ENCODE results near the gene JARID2. TPM values are rescaled to one million over a fixed set of nuclear protein-coding genes. Genes with fewer than 3 reads are reported as not detected.

Gene JARID2
- total and polyA plus RNA-seq, 10 of the 15 experiments (the other 5 are each of a cell fraction or from before 2014, with no cell fraction given), result 4.2 to 21.6 (median 11.7) TPM

DNA sequence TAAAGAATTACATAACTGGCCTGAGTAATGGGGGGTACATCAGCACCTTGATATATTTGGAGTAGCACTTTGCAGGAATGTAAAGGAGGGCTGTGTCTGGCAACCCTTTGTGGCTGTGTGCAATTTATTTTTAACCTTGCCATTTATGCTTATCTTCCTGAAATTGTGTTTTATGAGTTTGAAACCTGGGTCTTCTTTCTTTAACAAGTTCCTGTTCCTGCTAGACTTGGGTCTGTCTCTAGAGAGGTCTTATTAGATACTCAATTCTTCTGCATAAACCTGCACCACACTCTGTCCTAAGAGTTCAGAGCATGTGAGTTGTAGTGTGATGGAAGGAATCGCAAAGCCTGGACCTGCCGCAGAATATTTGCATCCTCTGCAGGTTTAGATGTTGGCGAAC, 181.0 kb downstream of the JARID2 start:
- FAIRE-seq (no peak), ATAC-seq (no peak), DNase-seq (ENCODE audit: low read depth, low spot score) (no peak)
- BruUV-seq (replicated peaks), result no TSS peak
- H3K9me3 ChIP-seq (replicated peaks; ENCODE audit: control insufficient read depth, insufficient read depth, low read length), result no peaks in the 10 kb centered on the region
- H3K4me1 ChIP-seq (ENCODE audit: control insufficient read depth, insufficient read depth, low read length), result peaks cover 39% of the 10 kb centered on the region
- peaks cover 2 to 8% of the 10 kb centered on the region in 2 experiments; a peak in 2 of 4 replicates for H3K36me3 ChIP-seq (ENCODE audit: control insufficient read depth in 2 of 2, insufficient read depth in 2 of 2, low read length in 1 of 2)
- ChIA-PET CTCF (interaction anchor here (0.8 to 2.5 kb wide), 5 partner anchors 9 to 100 kb away, joined by 3 to 17 read pairs (median 4); no protein-coding TSS in a partner anchor), RAD21 (ENCODE audit: unreplicated experiment) (interaction anchor here (1.5 to 1.6 kb wide), 2 partner anchors 10 to 12 kb away, joined by 4 read pairs; no protein-coding TSS in a partner anchor), POLR2A (interaction anchor here (0.8 to 1.5 kb wide), 5 partner anchors 12 to 40 kb away, joined by 3 to 4 read pairs (median 4); no protein-coding TSS in a partner anchor), SMC1A (ENCODE audit: uncharacterized antibody, unreplicated experiment) (interaction anchor here (0.8 to 2.8 kb wide), 7 partner anchors 8 to 82 kb away, joined by 3 to 26 read pairs (median 6); no protein-coding TSS in a partner anchor)
- H3K9ac ChIP-seq (ENCODE audit: control insufficient read depth, insufficient read depth, low read length), result no peak overlapping the region
- in situ Hi-C loops (cut with MboI), result no loop called here
- peak overlapping the region; percentile 23; the same call in 1 of the 2 replicates for H3K4me2 ChIP-seq (ENCODE audit: control insufficient read depth, insufficient read depth)
- 71% methylated on average over 3 of the region's 3 CpGs for WGBS (ENCODE audit: insufficient coverage, insufficient replicate concordance, low lambda C conversion rate, missing lambda C conversion rate)
- no peak overlapping the region for H3K4me3 ChIP-seq
- H3K79me2 ChIP-seq (ENCODE audit: control insufficient read depth, insufficient read depth, low read length), result peaks cover 90% of the 10 kb centered on the region
- no peak overlapping the region for H2AFZ ChIP-seq (ENCODE audit: control insufficient read depth, low read depth, low read length)
- H4K20me1 ChIP-seq (ENCODE audit: control insufficient read depth, insufficient read depth), result no peaks in the 10 kb centered on the region
- no peaks in the 10 kb centered on the region for H3K27me3 ChIP-seq (replicated peaks in 1 of 2; ENCODE audit: control insufficient read depth in 2 of 2, insufficient read depth in 2 of 2, low read length in 1 of 2)
- no peak overlapping the region for H3K27ac ChIP-seq (ENCODE audit: control insufficient read depth, insufficient read depth)
- TF ChIP-seq RAD21 (IDR thresholded peaks at IDR 0.05; ENCODE audit: insufficient read depth, low read depth, low read length) (no peak), TCF3 (IDR thresholded peaks at IDR 0.05; ENCODE audit: borderline replicate concordance, insufficient read depth, low read depth, low read length) (no peak)
- TF ChIP-seq, protein P1, sequence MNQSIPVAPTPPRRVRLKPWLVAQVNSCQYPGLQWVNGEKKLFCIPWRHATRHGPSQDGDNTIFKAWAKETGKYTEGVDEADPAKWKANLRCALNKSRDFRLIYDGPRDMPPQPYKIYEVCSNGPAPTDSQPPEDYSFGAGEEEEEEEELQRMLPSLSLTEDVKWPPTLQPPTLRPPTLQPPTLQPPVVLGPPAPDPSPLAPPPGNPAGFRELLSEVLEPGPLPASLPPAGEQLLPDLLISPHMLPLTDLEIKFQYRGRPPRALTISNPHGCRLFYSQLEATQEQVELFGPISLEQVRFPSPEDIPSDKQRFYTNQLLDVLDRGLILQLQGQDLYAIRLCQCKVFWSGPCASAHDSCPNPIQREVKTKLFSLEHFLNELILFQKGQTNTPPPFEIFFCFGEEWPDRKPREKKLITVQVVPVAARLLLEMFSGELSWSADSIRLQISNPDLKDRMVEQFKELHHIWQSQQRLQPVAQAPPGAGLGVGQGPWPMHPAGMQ (IDR thresholded peaks at IDR 0.05; ENCODE audit: borderline replicate concordance), result no peak
- TF ChIP-seq, protein P2, sequence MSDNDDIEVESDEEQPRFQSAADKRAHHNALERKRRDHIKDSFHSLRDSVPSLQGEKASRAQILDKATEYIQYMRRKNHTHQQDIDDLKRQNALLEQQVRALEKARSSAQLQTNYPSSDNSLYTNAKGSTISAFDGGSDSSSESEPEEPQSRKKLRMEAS (IDR thresholded peaks at IDR 0.05; ENCODE audit: low read depth, low read length), result no peak
- TF ChIP-seq, protein P3, sequence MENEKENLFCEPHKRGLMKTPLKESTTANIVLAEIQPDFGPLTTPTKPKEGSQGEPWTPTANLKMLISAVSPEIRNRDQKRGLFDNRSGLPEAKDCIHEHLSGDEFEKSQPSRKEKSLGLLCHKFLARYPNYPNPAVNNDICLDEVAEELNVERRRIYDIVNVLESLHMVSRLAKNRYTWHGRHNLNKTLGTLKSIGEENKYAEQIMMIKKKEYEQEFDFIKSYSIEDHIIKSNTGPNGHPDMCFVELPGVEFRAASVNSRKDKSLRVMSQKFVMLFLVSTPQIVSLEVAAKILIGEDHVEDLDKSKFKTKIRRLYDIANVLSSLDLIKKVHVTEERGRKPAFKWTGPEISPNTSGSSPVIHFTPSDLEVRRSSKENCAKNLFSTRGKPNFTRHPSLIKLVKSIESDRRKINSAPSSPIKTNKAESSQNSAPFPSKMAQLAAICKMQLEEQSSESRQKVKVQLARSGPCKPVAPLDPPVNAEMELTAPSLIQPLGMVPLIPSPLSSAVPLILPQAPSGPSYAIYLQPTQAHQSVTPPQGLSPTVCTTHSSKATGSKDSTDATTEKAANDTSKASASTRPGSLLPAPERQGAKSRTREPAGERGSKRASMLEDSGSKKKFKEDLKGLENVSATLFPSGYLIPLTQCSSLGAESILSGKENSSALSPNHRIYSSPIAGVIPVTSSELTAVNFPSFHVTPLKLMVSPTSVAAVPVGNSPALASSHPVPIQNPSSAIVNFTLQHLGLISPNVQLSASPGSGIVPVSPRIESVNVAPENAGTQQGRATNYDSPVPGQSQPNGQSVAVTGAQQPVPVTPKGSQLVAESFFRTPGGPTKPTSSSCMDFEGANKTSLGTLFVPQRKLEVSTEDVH (IDR thresholded peaks at IDR 0.05; ENCODE audit: low read depth, partially characterized antibody), result no peak
- TF ChIP-seq, protein P4, sequence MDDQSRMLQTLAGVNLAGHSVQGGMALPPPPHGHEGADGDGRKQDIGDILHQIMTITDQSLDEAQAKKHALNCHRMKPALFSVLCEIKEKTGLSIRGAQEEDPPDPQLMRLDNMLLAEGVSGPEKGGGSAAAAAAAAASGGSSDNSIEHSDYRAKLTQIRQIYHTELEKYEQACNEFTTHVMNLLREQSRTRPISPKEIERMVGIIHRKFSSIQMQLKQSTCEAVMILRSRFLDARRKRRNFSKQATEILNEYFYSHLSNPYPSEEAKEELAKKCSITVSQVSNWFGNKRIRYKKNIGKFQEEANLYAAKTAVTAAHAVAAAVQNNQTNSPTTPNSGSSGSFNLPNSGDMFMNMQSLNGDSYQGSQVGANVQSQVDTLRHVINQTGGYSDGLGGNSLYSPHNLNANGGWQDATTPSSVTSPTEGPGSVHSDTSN (IDR thresholded peaks at IDR 0.05; ENCODE audit: insufficient replicate concordance, low read depth, low read length), result no peak
- intact Hi-C loops (cut with micrococcal nuclease; ENCODE audit: unreplicated experiment), result no loop called here
